HG03521 (cell line): ENCODE measurements around the gene ATG2B.

Experiments used
- ATAC-seq: cut with Tn5 transposase; IDR thresholded peaks from one replicate; pipeline ENCODE4 v1.9.1; 2021; ENCODE audit warnings: mild to moderate bottlenecking, moderate library complexity; ENCODE audit not compliant: unreplicated experiment

Gene ATG2B

GRCh38 chr14:96309896-96310330 is 53.2 kb downstream of the ATG2B start:
- no peak for ATAC-seq

DNA sequence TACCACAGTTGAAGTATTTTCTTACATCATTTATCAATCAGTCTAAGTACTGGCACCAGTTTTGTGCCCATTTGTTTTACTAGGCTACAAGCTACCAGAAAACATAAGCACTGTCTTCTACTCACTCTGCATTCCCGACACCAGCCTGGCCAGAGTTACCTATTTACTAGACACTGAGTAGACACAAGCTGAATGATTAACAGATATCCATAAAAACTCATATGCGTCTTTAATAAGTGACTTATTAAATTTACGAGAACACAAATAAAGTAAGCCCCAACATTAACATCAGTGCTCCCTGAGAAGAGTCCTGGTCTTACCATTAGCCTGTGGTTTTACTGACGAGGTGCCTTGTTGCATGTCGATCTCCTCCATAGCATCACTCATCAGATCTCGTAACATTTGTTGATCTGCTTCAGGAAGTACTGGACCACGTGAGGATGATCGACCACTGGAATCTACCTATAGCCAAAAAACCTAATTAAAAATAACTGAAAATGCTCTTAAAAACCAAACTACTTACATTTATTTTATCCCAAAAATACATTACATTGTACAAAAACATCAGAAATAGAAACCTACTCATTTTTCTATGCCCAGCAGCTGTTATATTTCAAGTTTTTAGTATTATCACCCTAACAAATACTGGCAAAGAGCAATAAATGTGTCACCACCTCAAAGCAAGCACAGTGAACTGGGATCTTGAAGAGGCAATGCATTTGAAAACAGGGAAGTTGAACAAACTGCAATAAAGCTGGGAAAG is 53.8 kb downstream of the ATG2B start:
- no peak for ATAC-seq

- ATAC-seq, result no peak
Measured at GRCh38 chr14:96307434-96307833, 55.7 kb downstream of the ATG2B start.

GRCh38 chr14:96304956-96305355 is 58.2 kb downstream of the ATG2B start:
- no peak for ATAC-seq

- no peak for ATAC-seq
Measured at GRCh38 chr14:96303981-96304380, 59.2 kb downstream of the ATG2B start.

- ATAC-seq, result no peak
Measured at GRCh38 chr14:96299441-96299840, 63.7 kb downstream of the ATG2B start.

DNA sequence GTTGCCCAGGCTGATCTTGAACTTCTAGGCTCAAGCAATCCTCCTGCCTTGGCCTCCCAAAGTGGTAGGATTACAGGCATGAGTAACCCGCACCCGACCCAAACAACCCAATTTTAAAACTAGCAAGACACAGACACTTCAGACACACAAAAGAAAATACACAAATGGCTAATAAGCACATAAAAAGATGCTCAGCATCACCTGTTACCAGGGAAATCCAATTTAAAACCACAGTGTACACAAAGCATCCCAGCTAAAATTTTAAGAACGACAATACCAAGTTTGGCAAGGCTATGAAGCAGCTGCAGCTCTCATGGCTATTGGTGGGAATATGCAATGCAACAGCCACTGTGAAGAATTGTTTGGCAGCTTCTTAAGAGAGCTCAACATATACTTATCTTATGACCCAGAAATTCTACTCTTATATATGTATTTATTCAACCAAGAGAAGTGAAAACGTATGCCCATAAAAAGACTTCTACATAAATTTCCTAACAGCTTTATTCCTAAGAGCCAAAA is 65.1 kb downstream of the ATG2B start:
- ATAC-seq, result no peak

GRCh38 chr14:96297000-96297399 is 66.1 kb downstream of the ATG2B start:
- no peak for ATAC-seq

- no peak for ATAC-seq
Measured at GRCh38 chr14:96294246-96294645, 68.9 kb downstream of the ATG2B start.

- ATAC-seq, result no peak
Measured at GRCh38 chr14:96287856-96288255, 75.3 kb downstream of the ATG2B start.

DNA sequence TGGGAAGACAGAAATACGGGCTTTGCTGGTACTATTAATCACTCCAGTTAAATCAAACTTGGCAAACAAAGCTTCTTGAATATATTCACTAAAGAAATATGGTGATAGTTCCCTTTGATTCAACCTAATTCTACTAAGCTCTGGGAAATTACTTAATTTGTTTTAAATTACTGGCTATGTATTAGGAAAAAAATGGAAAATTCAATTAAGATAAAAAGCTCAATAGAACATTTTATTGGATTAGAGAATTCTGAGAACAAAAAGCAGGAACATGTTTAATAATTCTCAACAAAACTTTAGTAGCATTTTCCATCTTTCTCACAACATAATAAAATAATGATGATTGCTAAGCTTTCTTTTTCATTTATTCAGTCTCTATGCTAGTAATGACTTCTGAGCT is 76.9 kb downstream of the ATG2B start:
- ATAC-seq, result no peak

- ATAC-seq, result no peak
Measured at GRCh38 chr14:96285667-96286066, 77.5 kb downstream of the ATG2B start.

- no peak for ATAC-seq
Measured at GRCh38 chr14:96284430-96284829, 78.7 kb downstream of the ATG2B start.

GRCh38 chr14:96284008-96284407 is 79.1 kb downstream of the ATG2B start:
- no peak for ATAC-seq

- ATAC-seq, result no peak
Measured at GRCh38 chr14:96281486-96281885, 81.7 kb downstream of the ATG2B start.

- ATAC-seq, result no peak
Measured at GRCh38 chr14:96280104-96280503, 83.0 kb downstream of the ATG2B start.

DNA sequence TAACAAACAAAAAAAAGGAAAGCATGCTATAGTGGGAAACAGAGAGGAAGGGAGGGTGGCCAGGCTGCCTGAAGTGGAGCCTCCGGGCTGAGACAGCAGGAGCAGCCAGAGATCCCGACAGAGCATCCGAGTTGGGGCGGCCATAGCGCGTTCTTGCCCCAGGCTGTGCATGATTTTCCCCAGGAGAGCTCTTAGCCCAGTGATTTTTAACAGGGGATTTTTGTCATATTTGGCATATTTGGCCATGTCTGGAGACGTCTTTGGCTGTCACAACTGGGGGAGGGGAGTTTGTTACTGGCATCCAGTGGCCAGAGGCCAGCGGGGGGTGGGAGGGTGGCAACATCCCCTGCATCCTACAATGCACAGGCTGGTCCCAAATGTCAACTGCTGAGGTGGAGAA is 83.6 kb downstream of the ATG2B start:
- ATAC-seq, result no peak

GRCh38 chr14:96277890-96278289 is 85.3 kb downstream of the ATG2B start:
- no peak for ATAC-seq

DNA sequence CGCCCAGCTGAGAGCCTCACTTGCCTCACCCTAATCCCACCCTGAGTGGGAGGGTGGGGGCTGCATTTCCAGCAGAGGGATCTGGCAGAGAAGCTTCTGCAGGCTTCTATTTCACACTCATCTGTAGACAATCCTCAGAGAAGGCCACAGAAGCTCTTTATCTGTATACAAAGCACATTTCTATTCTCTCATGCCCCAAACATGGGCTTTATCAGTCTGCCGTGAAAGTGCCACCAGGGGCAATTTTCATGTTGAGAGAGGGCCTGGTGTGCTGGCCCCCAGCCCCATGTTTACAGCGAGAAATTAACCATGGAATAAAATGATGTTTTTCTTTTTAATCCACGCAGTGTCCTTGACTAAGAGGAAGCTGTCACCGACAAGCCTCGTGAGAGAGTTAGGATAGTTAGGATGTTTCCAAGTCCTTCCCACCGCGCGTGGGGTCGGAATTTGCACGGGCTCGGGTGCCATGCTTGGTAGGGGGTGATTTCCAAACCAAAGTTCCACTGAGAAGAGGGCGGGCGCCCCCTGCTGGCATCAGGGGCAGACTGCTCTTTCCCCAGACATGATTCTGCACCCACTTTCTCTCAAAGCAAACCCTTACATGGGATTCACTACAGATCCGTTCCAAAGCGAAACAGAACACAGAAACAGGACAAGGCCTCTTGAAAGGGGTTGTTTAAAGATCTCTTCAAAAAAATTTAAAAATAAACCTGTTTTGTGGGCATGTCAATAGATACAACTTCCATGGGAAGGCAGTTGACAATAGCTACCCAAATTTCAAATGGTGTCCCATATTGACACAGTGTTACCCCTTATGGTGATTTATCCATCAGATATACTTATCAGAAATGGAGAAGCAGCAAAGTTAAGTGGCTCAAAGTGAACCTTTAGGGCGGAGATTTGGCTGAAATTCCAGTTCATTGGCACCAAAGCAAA is 87.7 kb downstream of the ATG2B start:
- no peak for ATAC-seq

- no peak for ATAC-seq
Measured at GRCh38 chr14:96274543-96274942, 88.6 kb downstream of the ATG2B start.

DNA sequence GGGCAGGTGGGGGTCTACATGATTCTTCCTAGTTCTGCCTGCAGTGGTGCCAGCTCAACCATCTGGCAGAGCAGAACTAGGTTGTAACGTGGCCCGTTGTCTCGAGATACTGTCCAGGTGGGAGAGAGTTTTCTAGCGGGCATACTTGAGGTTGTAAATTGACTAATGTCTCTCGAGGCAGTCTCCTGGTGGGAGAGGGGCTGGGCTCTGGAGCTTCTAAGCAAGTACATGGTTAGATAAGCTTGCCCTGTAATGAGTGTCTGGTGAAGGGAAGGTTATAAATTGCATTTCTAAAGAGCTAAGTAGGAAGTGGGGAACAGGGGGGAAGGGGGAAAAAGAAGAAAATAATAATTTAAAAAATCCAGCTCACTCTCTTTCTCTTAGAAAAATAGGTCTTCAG is 89.0 kb downstream of the ATG2B start:
- ATAC-seq, result no peak

DNA sequence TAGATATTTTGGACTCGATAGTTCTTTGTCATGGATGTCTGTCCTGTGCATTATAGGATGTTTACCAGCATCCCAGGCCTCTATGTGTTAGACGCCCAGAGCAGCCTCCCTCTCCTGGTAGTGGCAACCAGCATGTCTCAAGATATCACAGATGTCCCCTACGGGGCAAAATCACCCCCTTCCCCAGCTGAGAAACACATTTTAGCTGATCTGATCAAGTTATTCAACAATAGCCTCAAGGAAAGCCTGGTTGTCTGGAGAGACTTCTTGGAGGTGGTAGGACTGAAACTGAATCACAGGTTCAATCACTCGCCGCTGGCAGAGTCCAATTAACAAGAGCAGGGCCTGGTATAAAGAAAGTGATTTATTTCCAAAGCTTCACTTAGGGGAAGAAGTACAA is 89.5 kb downstream of the ATG2B start:
- no peak for ATAC-seq
